Esophagus muscularis mucosa (tissue), 4 donors: ENCODE measurements around the gene KLF15. TPM values are rescaled to one million over a fixed set of nuclear protein-coding genes. Genes with fewer than 3 reads are reported as not detected.

ENCODE experiments used
- DNase-seq: peaks from one replicate; pipeline ENCODE4 v3.0.0-alpha.2; 2017; ENCODE audit errors: extremely low spot score
- H3K27ac ChIP-seq, 4 donors: fragments of 200-600 bp; sonication (generic); replicated peaks in 1 of 4; 1 replicate in 3 of 4; 2 replicates in 1 of 4; pipeline ENCODE4 v1.5.1; 2016 to 2019; ENCODE audit warnings: mild to moderate bottlenecking in 1 of 4
- H3K27me3 ChIP-seq, 4 donors: fragments of 200-600 bp; sonication (generic); one replicate each; pipeline versions ENCODE4 v1.5.1 to v1.6.0; 2016 to 2019
- H3K36me3 ChIP-seq, 4 donors: fragments of 200-600 bp; sonication (generic); one replicate each; pipeline ENCODE4 v1.5.1; 2016 to 2019
- H3K4me1 ChIP-seq, 4 donors: fragments of 200-600 bp; sonication (generic); one replicate each; pipeline ENCODE4 v1.5.1; 2016 to 2019
- H3K4me3 ChIP-seq, 4 donors: fragments of 200-600 bp; sonication (generic); 1 replicate in 2 of 4; 2 replicates in 2 of 4; pipeline ENCODE4 v1.5.1; 2016 to 2019; ENCODE audit warnings: mild to moderate bottlenecking in 4 of 4, moderate library complexity in 1 of 4
- H3K9me3 ChIP-seq, 4 donors: fragments of 200-600 bp; sonication (generic); 1 replicate in 3 of 4; 2 replicates in 1 of 4; pipeline ENCODE4 v1.5.1; 2016 to 2019
- EP300 ChIP-seq: sonication (generic); formaldehyde crosslinking; IDR thresholded peaks from one replicate; pipeline ENCODE4 v1.6.1; 2017; ENCODE audit warnings: antibody characterized with exemption
- POLR2A ChIP-seq: fragments of 450-650 bp; IDR thresholded peaks from one replicate; pipeline ENCODE4 v1.6.1; 2017; ENCODE audit warnings: antibody characterized with exemption, moderate library complexity, mild to moderate bottlenecking, low read depth
- POLR2AphosphoS5 ChIP-seq, 2 donors: sonication (generic); formaldehyde crosslinking; IDR thresholded peaks; one replicate each; pipeline ENCODE4 v1.6.1; 2017; ENCODE audit warnings: antibody characterized with exemption in 2 of 2
- WGBS: methylation state at CpG from one replicate; pipeline ENCODE4 v1.1.5; 2018; 5-methylcytosine and 5-hydroxymethylcytosine counted together
- intact Hi-C: fragments of 100-400 bp; cut with DNase I; formaldehyde crosslinking; loops from one replicate; pipeline ENCODE4 v1.15.1; 2023
- total RNA-seq, 4 donors: library from RNA; depleted of rRNA; stranded (reverse); fragments of >200 nt; gene quantifications; one replicate each; pipeline versions ENCODE4 v1.1.0 to v1.2.1, GENCODE V29; 2016
- TF ChIP-seq, protein P1 (sequence below), 3 experiments: fragments of 200-600 bp in 2 of 3; fragments of 450-650 bp in 1 of 3; sonication (generic) in 2 of 3; IDR thresholded peaks; one replicate each; pipeline ENCODE4 v1.5.1; 2017 to 2019; ENCODE audit warnings: antibody characterized with exemption in 3 of 3, mild to moderate bottlenecking in 2 of 3, moderate library complexity in 1 of 3

KLF15 gene
- total RNA-seq, 4 donors from 2014 or later: 84.3 to 208 (median 93.6) TPM

- 86% methylated on average over 4 of the region's 4 CpGs for WGBS
- no peaks in the 10 kb centered on the region for H3K27me3 ChIP-seq
- no peaks in the 10 kb centered on the region for H3K9me3 ChIP-seq
- TF ChIP-seq EP300: no peak
- TF ChIP-seq, protein P1, sequence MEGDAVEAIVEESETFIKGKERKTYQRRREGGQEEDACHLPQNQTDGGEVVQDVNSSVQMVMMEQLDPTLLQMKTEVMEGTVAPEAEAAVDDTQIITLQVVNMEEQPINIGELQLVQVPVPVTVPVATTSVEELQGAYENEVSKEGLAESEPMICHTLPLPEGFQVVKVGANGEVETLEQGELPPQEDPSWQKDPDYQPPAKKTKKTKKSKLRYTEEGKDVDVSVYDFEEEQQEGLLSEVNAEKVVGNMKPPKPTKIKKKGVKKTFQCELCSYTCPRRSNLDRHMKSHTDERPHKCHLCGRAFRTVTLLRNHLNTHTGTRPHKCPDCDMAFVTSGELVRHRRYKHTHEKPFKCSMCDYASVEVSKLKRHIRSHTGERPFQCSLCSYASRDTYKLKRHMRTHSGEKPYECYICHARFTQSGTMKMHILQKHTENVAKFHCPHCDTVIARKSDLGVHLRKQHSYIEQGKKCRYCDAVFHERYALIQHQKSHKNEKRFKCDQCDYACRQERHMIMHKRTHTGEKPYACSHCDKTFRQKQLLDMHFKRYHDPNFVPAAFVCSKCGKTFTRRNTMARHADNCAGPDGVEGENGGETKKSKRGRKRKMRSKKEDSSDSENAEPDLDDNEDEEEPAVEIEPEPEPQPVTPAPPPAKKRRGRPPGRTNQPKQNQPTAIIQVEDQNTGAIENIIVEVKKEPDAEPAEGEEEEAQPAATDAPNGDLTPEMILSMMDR (IDR thresholded peaks at IDR 0.05): no peak
- TF ChIP-seq POLR2A: no peak
- TF ChIP-seq POLR2AphosphoS5 (IDR thresholded peaks at IDR 0.05): no peak
- H3K4me1 ChIP-seq: peaks cover 9 to 25% (median 12%) of the 10 kb centered on the region in 4 donors
- no peak for DNase-seq
- no peak overlapping the region for H3K4me3 ChIP-seq
- intact Hi-C loops: no loop called here
- H3K27ac ChIP-seq: no peak overlapping the region
- H3K36me3 ChIP-seq: no peaks in the 10 kb centered on the region
These were observed 16.0 kb upstream of the KLF15 start for GRCh38 chr3:126373146-126373613.

DNA sequence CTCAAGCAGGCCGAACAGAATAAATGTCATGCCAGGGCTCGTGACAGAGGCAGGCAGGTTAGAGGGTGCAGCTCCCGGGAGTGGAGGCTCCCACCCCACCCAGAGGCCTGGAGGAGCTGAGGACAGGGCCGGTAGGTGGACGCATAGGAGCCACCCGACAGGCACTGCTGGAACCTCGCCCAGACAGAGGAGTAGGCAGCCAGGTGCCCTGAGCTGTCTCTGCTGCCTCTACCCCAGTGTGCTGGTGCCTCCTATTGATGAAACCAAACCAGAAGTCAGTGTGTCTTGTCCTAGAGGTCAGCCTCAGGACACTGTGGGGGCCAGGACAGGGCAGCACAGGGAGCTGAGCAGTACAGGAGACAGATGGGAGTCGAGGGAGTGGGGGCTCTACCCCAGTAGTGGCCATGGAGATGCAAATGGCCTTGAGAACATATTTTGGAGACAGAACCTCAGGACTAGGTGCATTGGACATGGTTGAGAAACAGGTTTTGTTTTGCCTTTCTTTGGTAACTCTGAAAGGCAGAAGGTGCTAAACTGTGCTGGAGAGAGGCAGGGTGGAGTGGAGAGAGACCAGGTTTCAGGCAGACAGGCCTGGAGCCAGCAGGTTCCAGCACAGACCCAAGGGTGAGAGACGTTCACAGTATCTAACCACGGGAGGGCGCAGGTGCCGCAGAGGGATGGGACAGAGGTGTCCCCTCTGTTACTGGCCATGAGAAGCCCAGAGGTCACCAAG is 15.4 kb upstream of the KLF15 start:
- Histone ChIP-seq H3K9me3 (no peaks in the 10 kb centered on the region), H3K27ac (no peak overlapping the region), H3K4me3 (no peak overlapping the region), H3K27me3 (no peaks in the 10 kb centered on the region), H3K4me1 (peaks cover 9 to 25% (median 12%) of the 10 kb centered on the region in 4 donors), H3K36me3 (no peaks in the 10 kb centered on the region)
- no peak for DNase-seq
- TF ChIP-seq POLR2A (no peak), POLR2AphosphoS5 (IDR thresholded peaks at IDR 0.05) (no peak), EP300 (no peak)
- TF ChIP-seq, protein P1 (IDR thresholded peaks at IDR 0.05): no peak
- intact Hi-C loops: no loop called here
- WGBS: 84% methylated on average over 11 of the region's 12 CpGs

GRCh38 chr3:126371096-126371705 is 14.0 kb upstream of the KLF15 start:
- intact Hi-C loops: no loop called here
- Histone ChIP-seq H3K9me3 (no peaks in the 10 kb centered on the region), H3K36me3 (no peaks in the 10 kb centered on the region), H3K4me3 (no peak overlapping the region), H3K27ac (no peak overlapping the region), H3K27me3 (no peaks in the 10 kb centered on the region), H3K4me1 (peaks cover 9 to 20% (median 11%) of the 10 kb centered on the region in 4 donors)
- no peak for DNase-seq
- 93% methylated on average over 20 of the region's 22 CpGs for WGBS
- no peak for TF ChIP-seq POLR2AphosphoS5 (IDR thresholded peaks at IDR 0.05)
- TF ChIP-seq, protein P1 (IDR thresholded peaks at IDR 0.05): no peak
- TF ChIP-seq POLR2A: no peak
- no peak for TF ChIP-seq EP300

GRCh38 chr3:126370606-126371005 is 13.4 kb upstream of the KLF15 start:
- no peaks in the 10 kb centered on the region for H3K36me3 ChIP-seq
- H3K27me3 ChIP-seq: no peaks in the 10 kb centered on the region
- H3K27ac ChIP-seq: no peak overlapping the region
- no peak for TF ChIP-seq EP300
- TF ChIP-seq POLR2A: no peak
- no peak for TF ChIP-seq POLR2AphosphoS5 (IDR thresholded peaks at IDR 0.05)
- TF ChIP-seq, protein P1 (IDR thresholded peaks at IDR 0.05): no peak
- no peak overlapping the region for H3K4me3 ChIP-seq
- no peaks in the 10 kb centered on the region for H3K9me3 ChIP-seq
- no peak for DNase-seq
- peaks cover 9 to 14% (median 9%) of the 10 kb centered on the region in 4 donors for H3K4me1 ChIP-seq
- intact Hi-C loops: no loop called here
- WGBS: 83% methylated on average over 1 of the region's 7 CpGs
